Superior temporal gyrus (tissue), 1 donor: ENCODE results near the gene SORCS3.

Experiments used
- DNase-seq: peaks from one replicate; pipeline ENCODE4 v3.0.0-alpha.2; 2016; ENCODE audit errors: extremely low spot score

SORCS3 gene

DNA sequence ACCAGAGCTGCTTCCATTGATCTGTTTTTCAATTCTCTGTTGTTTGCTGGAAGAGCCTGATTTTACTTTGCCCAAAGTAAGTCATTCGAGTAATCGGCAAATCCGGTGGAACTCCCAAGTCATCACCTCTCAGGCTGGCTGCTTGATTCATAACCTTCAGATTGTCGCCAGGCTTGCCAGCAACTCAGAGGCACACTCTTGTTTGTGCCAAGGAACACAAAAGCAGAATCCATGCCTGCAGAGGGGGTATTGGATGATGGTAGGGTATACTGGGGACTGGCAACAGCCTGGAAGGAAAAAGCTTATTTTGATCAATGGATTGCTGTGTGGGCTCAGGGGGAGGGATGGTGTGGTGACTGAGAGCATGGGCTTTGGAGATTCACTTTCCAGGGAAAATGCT is 542.4 kb downstream of the SORCS3 start:
- no peak for DNase-seq

- DNase-seq = no peak
Measured at GRCh38 chr10:105185161-105185560, 544.1 kb downstream of the SORCS3 start.

DNA sequence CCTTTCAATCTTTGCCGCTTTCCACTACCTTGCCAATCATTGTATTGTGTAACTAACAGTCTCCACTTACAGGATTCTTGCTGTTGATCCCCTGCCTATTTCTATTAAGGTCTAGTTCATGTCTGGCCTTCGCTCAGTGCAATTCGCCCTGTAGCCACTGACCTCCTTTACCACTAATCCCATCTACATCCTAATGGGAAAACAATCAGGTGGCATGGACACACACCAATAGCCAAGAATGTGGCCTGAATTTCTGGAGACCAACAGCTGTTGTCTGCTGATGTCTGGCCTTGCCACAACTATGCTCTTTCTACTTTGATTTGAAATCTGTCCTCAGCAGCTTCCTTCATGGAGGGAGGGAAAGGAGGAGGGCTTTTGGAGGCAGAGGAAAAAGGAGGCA is 546.2 kb downstream of the SORCS3 start:
- no peak for DNase-seq

DNA sequence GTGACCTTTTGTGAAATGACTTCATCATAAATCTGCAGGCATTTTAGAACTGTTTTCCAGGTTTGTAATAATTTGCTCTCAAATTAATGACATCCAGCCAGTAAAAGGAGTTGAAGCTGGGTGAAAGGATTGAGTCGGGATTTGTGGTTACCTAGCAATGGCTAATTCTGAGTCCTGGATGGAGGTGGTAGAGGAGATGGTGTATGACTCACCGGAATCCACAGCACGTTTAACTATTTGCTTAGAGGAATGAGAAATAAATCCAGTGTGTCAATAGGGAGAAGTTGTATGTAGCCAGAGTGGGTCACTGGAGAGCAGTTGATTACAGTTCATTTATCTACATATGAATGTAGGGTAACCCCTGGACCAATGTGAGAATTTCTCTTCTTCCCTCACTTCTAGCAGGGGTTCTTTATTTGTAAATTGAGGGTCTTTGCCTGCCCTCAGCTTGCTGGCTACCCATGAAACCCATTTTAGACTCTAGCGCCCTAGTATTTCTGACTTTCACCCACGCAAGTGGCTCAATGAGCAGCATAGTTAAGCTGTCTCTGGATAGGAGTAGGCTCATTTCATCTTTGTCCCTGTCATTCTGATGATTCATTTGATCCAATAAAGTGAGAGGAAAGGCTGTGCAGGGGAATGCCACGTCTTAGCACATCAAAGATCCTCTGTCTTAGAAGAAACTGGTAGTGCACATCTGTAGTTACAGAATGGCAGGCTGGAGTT is 547.8 kb downstream of the SORCS3 start:
- DNase-seq = peak; percentile 21

- no peak for DNase-seq
Measured at GRCh38 chr10:105189463-105189800, 548.3 kb downstream of the SORCS3 start.

DNA sequence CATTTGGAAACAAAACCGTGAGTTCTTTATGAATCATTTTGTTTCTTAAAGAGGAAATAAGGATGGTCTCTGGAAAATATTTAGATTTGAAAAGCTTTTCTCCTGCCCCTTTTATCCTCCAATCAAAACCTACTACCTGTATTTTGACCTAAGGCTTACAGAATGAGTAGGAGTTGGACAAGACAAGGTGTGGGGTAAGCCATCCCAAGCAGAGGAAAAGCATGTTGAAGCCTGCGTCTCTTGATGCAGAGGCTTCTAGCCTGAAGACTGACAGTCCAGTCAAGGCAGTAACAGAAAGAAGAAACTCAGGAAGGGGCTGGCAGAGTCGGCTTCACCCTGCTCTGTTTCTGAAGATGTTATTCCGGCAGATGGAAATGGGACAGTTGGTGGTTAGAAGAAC is 551.1 kb downstream of the SORCS3 start:
- no peak for DNase-seq

DNA sequence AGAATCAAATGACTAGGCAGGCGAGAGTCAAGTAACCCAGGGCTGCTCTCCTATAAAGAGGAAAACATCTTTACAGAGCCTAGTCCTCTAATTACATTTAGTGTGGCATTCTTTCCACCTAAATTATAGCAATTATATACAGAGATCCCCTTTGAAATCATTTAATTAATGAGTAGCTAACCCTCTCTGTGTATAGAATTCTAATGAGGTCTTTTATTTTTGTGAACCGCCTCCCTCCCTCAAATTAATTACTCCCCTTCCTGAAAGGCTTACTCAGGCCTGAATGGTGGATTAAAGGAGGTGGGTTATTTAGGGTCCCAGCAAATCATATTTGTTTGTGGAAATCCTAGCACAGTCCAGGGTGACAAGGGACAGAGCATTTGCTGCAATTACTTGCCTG is 551.8 kb downstream of the SORCS3 start:
- DNase-seq = no peak

DNA sequence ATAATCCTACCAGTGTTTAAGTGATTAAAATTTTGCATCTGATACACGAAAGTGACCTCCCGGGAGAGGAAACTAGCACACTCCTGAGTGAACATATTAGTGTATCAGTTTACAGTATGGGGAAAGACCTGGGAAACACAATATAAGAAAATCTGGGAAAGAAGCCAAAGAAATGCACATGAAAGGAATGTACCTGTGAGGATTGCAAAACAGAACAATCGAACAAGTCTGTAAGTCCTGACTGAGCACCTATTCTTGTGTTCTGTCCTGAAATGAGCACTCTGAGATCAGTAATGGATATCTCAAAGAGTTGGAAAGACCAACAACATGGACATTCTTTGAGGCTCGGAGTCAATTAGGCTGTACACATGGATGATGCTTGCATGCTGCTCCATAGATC is 554.7 kb downstream of the SORCS3 start:
- no peak for DNase-seq

DNA sequence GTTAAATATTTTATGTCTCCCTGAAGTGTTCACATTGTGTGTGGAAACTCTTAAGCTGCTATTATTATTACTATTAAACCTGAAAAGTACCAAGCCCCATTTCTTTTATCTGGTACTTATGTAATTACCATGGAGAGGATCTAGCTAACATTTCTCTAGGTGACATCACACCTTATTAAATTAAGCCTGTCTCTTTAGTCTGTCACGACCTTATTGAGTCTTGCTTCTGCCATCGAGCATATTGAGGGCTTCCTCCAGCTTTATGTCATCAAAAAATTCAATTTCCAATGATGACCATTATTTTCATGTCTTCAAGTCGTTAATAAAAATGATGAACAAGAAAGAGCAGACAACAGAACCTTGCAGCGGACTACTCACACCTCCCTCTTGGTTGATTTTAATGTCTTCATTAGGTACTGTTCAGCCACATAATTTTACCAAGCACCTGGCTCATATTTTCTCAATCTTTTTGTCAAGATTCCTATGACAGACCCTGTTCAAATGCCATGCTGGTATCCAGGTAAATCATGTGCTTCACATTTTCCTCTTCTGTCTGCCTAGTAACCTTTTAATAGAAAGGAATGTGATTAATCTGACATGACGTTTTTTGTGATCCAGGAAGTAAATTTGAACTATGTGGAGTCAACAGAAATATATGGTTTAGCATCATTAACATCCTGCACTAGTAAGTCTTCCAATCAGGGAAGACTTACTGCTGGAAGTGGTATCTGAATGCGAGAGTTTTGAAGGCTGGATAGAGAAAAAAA is 556.7 kb downstream of the SORCS3 start:
- DNase-seq = no peak

DNA sequence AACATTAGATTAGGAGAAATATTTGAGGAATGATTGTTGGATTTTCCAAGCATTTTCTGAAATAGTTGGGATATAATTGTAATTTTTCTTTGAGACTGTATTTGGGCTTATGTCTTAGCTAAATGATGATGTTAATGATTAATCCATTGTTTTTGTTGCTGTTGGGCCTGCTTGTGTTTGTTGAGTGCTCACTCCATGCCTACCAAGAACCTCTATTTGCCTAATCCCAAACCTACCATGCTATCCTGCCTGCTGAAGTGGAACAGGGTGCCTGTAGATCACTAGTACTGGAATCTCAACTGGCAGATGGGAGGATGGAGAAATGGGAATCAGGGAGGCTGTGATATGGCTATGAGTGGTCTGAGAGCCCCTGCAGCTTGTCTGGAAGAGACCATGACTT is 565.5 kb downstream of the SORCS3 start:
- DNase-seq = no peak

DNA sequence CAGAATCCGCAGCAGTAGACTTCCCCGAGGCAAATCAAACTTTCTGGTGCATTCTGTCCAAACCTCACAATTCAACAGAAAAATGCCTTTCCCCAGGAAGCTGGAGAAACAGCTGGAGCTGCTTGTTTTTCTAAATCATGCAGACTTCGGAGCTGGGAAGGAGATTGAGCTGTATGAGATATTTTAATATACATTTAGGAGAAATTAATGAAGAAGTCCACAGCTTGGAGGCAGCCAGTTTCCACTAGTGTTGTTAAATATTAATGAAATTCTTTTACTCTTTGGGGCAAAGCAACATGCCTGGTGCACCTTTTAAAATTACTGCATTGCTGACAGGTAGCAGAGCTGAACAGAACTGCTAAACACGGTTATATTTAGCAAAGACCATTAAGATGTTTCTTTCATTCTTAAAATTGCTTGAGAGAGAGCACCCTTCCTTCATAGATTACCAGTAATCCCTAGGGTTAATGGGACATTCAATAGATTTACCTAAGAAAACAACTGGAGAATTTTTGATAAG is 566.4 kb downstream of the SORCS3 start:
- DNase-seq = no peak

- no peak for DNase-seq
Measured at GRCh38 chr10:105210546-105210945, 569.5 kb downstream of the SORCS3 start.

DNA sequence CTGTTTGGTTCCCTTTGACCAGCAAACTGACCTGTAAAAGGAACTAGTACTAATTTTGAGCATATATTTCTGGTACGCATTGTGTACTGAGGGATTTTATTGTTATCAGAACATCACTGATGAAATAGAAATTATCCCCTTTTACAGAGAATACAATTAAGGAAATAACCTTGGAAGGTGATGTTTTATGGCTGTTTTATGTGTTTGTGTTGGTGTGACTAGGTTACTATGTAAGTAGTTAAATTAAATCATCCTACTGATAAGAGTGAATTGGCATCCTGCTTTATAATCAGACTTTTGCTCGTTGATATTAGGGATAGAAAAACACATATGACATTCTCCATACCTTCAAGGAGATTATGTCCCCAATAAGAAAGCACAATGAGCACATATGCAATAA is 596.6 kb downstream of the SORCS3 start:
- no peak for DNase-seq

DNA sequence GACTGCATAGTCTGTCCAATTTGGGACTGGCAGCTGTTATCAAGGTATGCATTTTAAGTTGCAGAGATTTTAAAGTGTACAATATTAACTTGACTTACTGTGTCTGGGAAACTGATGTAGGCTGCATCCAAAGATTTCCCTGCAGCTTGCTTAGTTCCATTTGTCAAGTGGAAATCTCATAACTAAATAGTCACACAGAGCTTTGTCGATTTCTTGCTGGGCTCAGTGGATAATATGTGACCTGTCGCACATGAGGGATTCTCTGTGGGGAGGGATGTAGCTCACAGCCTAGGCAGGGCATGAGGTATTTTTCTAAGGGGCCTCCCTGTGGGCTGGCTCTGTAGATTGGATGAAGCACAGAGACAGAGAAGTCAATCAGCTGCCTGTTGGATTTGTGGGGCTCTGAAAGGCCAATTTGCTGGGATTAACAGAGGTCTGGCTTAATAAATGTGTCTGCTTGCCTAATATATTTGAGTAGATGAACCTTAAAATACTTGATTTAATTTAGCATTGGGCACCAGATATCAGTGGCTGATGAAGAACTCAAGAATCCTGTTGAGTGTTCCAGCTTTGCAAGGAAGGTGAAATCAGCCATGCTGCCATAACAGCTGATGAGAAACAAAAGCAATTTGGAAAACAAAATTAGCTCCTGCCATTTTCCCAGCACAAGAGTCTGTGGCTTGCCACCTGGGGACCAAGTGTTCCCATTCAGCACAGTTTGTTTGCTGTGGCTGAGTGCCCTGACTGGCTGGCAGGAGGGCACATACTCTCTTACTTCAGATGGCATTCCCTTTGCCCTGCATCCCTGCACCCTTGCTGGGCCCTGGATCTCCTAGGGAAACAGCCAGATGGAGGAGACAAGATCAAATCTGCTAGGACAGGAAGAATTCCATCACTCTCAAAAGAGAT is 598.5 kb downstream of the SORCS3 start:
- DNase-seq = no peak

DNA sequence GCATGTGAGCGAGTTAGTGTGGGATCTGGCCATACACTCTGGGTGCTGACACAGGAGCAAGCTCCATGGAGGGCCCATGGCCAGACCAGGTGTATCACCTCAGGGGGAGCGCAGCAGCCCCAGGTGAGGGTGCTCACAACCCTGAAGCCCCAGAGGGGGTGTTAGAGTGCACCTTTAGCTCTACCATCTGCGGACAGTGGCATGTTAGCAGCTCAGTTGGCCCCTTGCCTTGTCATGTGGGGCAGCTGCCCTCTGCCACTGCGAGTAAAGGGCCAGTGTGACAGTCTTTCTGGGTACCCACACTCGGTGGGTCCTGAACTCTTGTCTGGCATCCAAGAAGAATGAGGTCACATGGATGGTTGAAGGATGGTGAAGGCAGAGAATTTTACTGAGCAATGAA is 600.2 kb downstream of the SORCS3 start:
- DNase-seq = no peak

DNA sequence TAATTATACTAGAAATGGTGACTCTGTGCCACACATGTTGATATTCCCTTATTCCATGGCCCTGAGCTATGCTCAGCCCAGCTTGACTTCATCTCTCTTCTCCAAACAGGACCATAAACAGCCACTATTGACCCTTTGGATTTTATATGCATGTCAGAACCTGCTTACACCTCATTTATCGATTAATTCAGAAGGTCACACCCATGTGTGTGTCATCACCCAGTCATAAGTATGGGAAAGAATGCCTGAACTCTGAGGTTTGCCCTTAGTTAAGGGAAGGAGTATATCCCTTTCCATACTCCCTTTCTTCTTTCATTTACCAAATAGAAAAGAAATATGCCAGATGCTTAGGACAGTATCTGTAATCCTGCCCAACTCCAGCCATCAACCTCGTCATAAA is 602.3 kb downstream of the SORCS3 start:
- DNase-seq = no peak

- no peak for DNase-seq
Measured at GRCh38 chr10:105243825-105244224, 602.7 kb downstream of the SORCS3 start.

DNA sequence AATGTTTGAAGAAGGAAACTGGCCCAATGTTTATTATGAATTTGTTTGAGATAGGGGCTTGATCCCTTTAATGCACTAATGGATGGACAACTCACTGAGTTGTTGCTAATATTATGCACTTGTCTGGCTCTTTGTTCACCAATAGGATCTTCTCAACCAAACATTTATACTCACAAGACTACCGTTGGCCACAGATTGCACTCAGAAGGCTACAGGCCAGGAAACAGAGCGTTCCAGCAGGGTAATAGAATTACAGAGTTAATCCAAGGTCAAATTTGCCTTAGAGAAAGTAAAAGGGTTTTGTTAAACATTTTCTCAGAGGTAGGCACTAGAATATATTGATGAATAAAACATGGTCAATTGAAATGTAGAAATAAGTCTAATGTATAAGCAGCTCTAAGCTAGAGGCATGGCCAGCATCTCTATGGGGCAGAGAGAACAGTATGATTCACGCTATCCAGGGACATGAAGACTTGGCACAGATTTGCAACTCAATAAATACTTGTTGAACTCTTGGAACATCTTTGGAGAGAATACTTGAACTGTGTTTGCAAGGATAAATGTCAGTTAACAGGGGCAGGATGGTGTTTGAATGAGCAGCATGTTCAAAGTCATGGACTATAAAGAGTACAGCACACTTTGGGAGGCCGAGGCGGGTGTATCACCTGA is 606.9 kb downstream of the SORCS3 start:
- DNase-seq = no peak

- no peak for DNase-seq
Measured at GRCh38 chr10:105252911-105253310, 611.8 kb downstream of the SORCS3 start.

DNA sequence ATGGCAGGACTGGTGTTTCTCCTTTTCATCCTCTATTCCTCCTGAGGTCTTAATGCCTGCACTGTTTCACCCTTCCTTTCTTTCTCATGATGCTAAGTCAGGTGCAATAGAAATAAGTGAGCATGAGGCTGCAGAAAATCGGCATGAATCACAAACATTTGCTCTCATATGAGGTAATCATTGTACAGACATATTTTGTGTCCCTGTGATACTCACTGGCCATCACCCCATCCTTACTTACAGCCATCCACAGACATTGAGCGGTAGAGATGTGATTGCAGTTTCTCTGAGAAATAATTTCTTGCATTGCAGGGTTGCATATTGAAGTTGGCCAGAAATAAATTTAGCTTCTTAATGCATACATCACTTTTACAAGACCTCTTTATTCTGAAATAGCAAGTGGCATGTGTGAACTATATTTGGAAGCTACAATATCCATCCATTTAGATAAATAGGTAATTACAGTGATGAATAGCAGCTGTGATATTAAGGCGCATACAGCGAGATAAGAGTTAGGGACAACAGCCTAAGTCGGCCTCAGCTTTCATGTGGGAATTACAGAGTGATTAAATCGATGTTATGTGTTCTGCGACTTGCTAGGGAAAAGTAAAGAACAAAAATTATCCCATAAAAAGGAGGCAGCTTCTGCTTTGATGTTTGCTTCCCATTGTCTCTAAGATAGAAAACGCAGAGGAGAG is 612.6 kb downstream of the SORCS3 start:
- no peak for DNase-seq

DNA sequence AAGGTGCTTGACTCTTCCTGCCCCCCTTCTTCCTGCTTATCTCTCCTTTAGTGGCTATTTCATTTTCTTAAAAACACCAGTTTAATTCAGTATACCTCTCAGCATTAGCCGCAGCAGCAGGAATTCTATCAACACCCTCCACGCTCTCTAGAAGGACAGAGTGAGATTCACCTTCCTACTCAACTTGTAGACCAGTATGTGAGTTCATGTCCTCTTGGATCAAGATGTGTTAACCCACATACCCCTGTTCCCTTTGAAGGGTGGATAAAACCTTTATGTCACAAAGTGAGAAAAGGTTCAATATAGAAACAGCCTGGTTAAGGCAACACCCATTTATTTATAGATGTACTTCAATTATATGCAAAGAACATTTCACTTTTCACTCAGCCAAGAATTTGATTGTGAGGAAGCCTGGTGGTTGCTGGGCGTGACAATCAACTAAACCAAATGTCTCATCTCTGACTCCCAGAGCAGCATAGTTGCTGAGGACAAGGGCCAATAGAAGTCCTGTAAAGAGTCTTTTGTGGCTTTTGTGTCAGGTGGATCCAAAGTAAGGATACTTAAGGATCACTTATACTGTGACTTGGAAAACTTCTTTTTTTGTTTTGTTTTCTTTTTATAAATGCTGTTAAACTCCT is 617.1 kb downstream of the SORCS3 start:
- DNase-seq = no peak
